Fibroblast of the aortic adventitia (primary cell): Measurements from ENCODE around the gene SLC37A1. TPM values are rescaled to one million over a fixed set of nuclear protein-coding genes. Genes with fewer than 3 reads are reported as not detected.

Experiments
- DNase-seq: peaks from one replicate; pipeline ENCODE4 v3.0.0-alpha.2; 2010; ENCODE audit warnings: low read depth
- H3K4me3 ChIP-seq: 2 replicates; pipeline ENCODE4 v1.5.1; 2011; ENCODE audit warnings: low read depth, mild to moderate bottlenecking, control low read depth, low read length, moderate library complexity
- CTCF ChIP-seq: IDR thresholded peaks from 2 replicates; pipeline ENCODE4 v1.5.1; 2011; ENCODE audit warnings: mild to moderate bottlenecking, low read length, control low read depth, inconsistent platforms; ENCODE audit not compliant: insufficient read depth
- total RNA-seq: library from RNA; depleted of rRNA; stranded (reverse); fragments of >200 nt; gene quantifications from 2 replicates; pipeline ENCODE4 v1.2.3, GENCODE V29; 2012; ENCODE audit warnings: low replicate concordance

Gene SLC37A1
- total RNA-seq, 1 donor = 0.27 TPM

- TF ChIP-seq CTCF = no peak
- no peak for DNase-seq
- no peak overlapping the region for H3K4me3 ChIP-seq
Measured at GRCh38 chr21:42557420-42557819, 43.8 kb downstream of the SLC37A1 start.

- no peak for TF ChIP-seq CTCF
- DNase-seq = no peak
- H3K4me3 ChIP-seq = no peak overlapping the region
Measured at GRCh38 chr21:42558368-42558767, 44.7 kb downstream of the SLC37A1 start.

GRCh38 chr21:42558846-42559245 lies 45.2 kb downstream of the SLC37A1 start:
- TF ChIP-seq CTCF = no peak
- DNase-seq = no peak
- no peak overlapping the region for H3K4me3 ChIP-seq

GRCh38 chr21:42559326-42559725 lies 45.7 kb downstream of the SLC37A1 start:
- TF ChIP-seq CTCF = no peak
- H3K4me3 ChIP-seq = no peak overlapping the region
- no peak for DNase-seq

GRCh38 chr21:42560517-42561179 lies 47.0 kb downstream of the SLC37A1 start:
- no peak for DNase-seq
- TF ChIP-seq CTCF = no peak
- no peak overlapping the region for H3K4me3 ChIP-seq

- no peak for DNase-seq
- no peak overlapping the region for H3K4me3 ChIP-seq
- TF ChIP-seq CTCF = no peak
Measured at GRCh38 chr21:42561762-42562650, 48.4 kb downstream of the SLC37A1 start.
